GM12892 (cell line): ENCODE measurements around the gene RNF6.

Source experiments
- DNase-seq: peaks from one replicate; pipeline ENCODE4 v3.0.0; 2011; ENCODE audit not compliant: insufficient read length
- FAIRE-seq: peaks from 2 replicates; lab custom pipeline; 2011; peaks lifted over from hg19 to GRCh38; lab: Jason Lieb, UNC
- POLR2A ChIP-seq: IDR thresholded peaks from 2 replicates; pipeline ENCODE4 v1.6.1; 2011; ENCODE audit warnings: low read depth, low read length, control low read depth
- POLR2AphosphoS5 ChIP-seq: IDR thresholded peaks from 2 replicates; pipeline ENCODE4 v1.6.1; 2011; ENCODE audit warnings: low read depth, low read length, control low read depth
- TAF1 ChIP-seq: IDR thresholded peaks from 2 replicates; pipeline ENCODE4 v1.6.1; 2011; ENCODE audit warnings: low read depth, mild to moderate bottlenecking, control low read depth, low read length, borderline replicate concordance

Gene RNF6

DNA sequence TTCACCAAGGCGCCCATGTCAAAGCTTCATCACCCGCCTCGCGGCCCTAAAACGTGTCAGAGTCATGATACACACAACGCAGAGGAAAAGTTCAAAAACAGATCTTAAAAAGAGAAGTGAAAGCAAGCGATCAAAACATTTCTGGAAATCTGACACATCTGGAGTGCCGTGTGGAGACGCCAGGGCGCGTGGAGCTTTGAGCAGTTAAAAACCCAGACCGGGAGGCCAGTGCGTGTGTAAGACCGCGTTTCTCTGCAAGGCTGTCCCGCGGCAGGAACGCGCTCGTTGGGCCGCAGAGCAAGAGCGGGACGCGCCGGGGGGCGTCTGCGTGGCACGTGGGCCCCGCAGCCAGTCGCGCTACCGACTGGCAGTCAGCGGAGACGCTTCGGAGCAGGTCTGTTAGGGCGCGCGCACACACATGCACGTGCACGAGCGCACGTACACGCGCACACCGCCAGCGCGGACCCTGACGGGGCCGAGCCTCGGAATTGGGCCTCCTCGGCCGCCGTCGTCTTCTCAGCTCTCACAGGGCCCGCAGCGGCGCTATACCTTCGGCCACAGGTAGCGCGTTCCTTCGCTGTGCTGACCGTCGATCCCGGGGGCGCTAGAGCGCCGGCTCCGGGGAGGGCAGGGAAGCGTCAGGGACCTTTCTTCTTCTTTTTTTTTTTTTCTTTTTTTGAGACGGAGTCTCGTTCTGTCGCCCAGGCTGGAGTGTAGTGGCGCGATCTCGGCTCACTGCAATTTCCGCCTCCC, 35.8 kb downstream of the RNF6 start:
- peak; percentile 98 for FAIRE-seq
- TF ChIP-seq POLR2A: peak; percentile 56; the same call in 1 of the 2 replicates
- no peak for TF ChIP-seq TAF1

GRCh38 chr13:26185720-26186117, 36.4 kb downstream of the RNF6 start:
- TF ChIP-seq TAF1: no peak
- no peak for TF ChIP-seq POLR2A
- no peak for TF ChIP-seq POLR2AphosphoS5
- no peak for FAIRE-seq
- no peak for DNase-seq

More for the DNA sequence above, 35.8 kb downstream of the RNF6 start:
- DNase-seq: peak; percentile 65

- FAIRE-seq: peak; percentile 46
These were observed 37.3 kb downstream of the RNF6 start for GRCh38 chr13:26184791-26185250.

GRCh38 chr13:26183416-26183815, 38.7 kb downstream of the RNF6 start:
- DNase-seq (no peak), FAIRE-seq (no peak)
- TF ChIP-seq TAF1 (no peak), POLR2A (no peak), POLR2AphosphoS5 (no peak)

More at GRCh38 chr13:26184791-26185250, 37.3 kb downstream of the RNF6 start:
- DNase-seq: peak; percentile 26
- TF ChIP-seq POLR2A: no peak
- no peak for TF ChIP-seq TAF1
- TF ChIP-seq POLR2AphosphoS5: no peak

DNA sequence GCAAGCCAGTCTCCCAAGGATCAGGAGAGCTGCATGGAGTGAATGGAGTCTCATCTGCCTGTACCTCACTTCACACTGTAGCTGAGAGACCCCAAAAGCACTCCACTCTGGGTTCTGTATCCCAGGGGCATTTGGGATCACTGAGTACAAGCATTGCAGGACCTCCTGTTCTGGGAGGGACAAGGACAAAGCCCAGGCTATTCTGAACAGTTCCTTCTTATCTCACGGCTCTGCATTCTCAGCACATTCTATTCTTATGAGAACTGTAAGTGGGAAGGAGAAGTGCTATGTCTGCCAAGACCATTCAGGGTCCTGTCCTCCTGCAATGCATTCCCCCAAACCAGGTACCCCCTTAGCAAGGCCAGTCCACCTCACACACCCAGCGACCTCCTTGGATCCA, 42.8 kb downstream of the RNF6 start:
- no peak for DNase-seq
- no peak for FAIRE-seq
- TF ChIP-seq POLR2A (no peak), POLR2AphosphoS5 (no peak), TAF1 (no peak)

DNA sequence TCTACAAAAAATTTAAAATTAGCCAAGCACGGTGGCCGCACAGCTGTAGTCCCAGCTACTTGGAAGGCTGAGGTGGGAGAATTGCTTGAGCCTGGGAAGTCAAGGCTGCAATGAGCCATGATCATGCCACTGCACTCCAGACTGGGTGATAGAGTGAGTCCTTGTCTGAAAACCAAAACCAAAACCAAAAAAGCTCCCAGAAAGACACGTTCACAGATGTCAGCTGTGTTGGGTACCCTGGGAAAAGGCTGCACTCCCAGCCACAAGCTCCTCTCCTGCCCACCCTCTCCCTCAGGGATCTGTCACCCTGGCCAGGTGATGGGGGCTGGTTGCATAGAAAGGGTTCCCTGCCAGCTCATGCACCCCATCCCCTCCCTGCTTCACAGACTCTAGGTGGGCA, 53.3 kb downstream of the RNF6 start:
- DNase-seq (no peak), FAIRE-seq (no peak)
- no peak for TF ChIP-seq POLR2A
- no peak for TF ChIP-seq TAF1
- TF ChIP-seq POLR2AphosphoS5: no peak

DNA sequence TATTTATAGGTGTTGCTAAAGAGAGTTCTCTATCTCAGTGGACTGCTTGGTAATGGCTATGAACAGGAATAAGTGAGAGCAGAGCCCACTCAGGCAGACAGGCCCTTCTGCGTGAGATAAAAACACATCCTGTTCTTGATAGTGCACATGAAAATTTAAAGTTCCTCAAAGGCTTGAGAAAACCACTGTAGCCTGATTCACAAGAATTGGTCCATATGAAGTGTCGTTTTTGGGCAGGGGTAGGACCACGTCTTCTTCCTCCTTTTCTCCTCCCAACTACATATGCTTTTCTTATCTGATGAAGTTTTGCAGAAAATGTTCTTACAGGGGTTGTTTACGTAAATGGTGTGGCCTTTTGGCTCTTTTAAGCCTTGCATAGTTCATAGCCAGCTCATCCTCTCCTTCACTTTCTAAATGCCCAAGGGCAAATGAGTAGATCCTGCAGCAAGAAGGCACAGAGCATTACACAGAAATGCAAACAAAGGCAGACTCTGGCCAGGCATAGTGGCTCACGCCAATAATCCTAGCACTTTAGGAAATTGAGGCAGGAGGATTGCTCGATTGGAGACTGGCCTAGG, 53.8 kb downstream of the RNF6 start:
- FAIRE-seq: no peak

GRCh38 chr13:26163812-26164211, 58.3 kb downstream of the RNF6 start:
- FAIRE-seq (no peak), DNase-seq (no peak)
- no peak for TF ChIP-seq POLR2A
- TF ChIP-seq TAF1: no peak
- no peak for TF ChIP-seq POLR2AphosphoS5

More for the DNA sequence above, 53.8 kb downstream of the RNF6 start:
- TF ChIP-seq POLR2AphosphoS5 (no peak), TAF1 (no peak), POLR2A (no peak)
- DNase-seq: no peak
